AG09319 (cell line): ENCODE data around the gene CTSK.
A peak's percentile ranks its signal among the peaks of the same experiment; 100 is the strongest.
"Not testable (repeated sequence)": the region's sequence is repeated elsewhere in the genome, so short reads cannot be mapped to it uniquely, and the experiment has no call there.

Experiments used
- DNase-seq: peaks from one replicate; pipeline ENCODE4 v3.0.0-alpha.2; 2010; ENCODE audit warnings: low read depth; ENCODE audit errors: extremely low read depth
- CTCF ChIP-seq: IDR thresholded peaks from 2 replicates; pipeline ENCODE4 v1.5.1; 2011; ENCODE audit warnings: low read depth, mild to moderate bottlenecking, inconsistent platforms, low read length, moderate library complexity

CTSK gene

GRCh38 chr1:150836129-150836773 lies 28.2 kb upstream of the CTSK start:
- no peak for TF ChIP-seq CTCF
- no peak for DNase-seq

GRCh38 chr1:150833961-150834360 lies 25.9 kb upstream of the CTSK start:
- not testable (repeated sequence) for DNase-seq

GRCh38 chr1:150832597-150832996 lies 24.5 kb upstream of the CTSK start:
- no peak for TF ChIP-seq CTCF
- no peak for DNase-seq

- peak; percentile 14 for TF ChIP-seq CTCF
Observed at GRCh38 chr1:150829751-150830150, 21.7 kb upstream of the CTSK start.

GRCh38 chr1:150826299-150826698 lies 18.2 kb upstream of the CTSK start:
- DNase-seq: no peak
- no peak for TF ChIP-seq CTCF

More at GRCh38 chr1:150829751-150830150, 21.7 kb upstream of the CTSK start:
- DNase-seq: no peak

- DNase-seq: no peak
- no peak for TF ChIP-seq CTCF
Observed at GRCh38 chr1:150820730-150821512, 12.9 kb upstream of the CTSK start.

GRCh38 chr1:150815871-150816270 lies 7.8 kb upstream of the CTSK start:
- no peak for TF ChIP-seq CTCF
- DNase-seq: no peak
